RWPE1 (cell line): Measurements from ENCODE around the gene PSTPIP1.

Experiments
- CTCF ChIA-PET: fragments of 350-600 bp; sonication (Branson Sonifier 250); formaldehyde crosslinking; extraction: SDS; loops from one replicate; lab custom pipeline; 2021; lab: Yijun Ruan, JAX
- POLR2A ChIA-PET: fragments of 400-600 bp; formaldehyde crosslinking; extraction: SDS; loops from one replicate; lab custom pipeline; 2020; ENCODE audit warnings: antibody characterized with exemption; ENCODE audit not compliant: low non-redundant PET; lab: Yijun Ruan, JAX
- DNase-seq: peaks from one replicate; pipeline ENCODE4 v3.0.0; 2012; ENCODE audit warnings: low spot score
- H3K27ac ChIP-seq: fragments of 450-650 bp; 2 replicates; pipeline ENCODE4 v1.5.1; 2017
- CTCF ChIP-seq: fragments of 450-650 bp; conservative IDR thresholded peaks from 2 replicates; pipeline ENCODE4 v1.5.1; 2017; ENCODE audit warnings: low read depth, mild to moderate bottlenecking

PSTPIP1 gene

DNA sequence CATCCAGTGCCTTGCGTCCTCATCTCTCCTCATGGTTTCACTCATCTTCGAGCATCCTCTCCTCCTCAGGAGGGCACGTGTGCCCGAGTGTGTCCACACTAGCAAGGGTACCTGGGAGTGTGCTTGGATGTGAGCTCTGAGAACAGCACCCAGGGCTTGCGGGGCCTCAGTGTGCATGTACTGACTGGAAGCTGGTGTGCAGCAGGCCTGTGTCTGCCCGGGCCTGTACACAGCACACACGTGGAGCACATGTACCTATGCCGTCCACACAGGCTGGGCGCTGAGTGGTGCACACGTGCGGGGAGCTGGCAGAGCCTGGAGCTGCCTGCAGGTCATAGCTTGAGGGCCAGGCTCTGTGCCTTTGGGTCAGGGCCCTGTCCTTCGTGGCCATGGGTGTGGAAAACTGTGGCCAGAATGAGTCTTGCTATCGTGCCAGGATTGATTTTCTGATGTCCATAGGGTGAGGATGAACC, 41.1 kb downstream of the PSTPIP1 start:
- no peak for DNase-seq
- TF ChIP-seq CTCF, result no peak
- ChIA-PET POLR2A (no interaction called here), CTCF (interaction anchor here (1.2 kb wide), 1 partner anchor 9 kb away, joined by 5 read pairs; no protein-coding TSS in a partner anchor)
- H3K27ac ChIP-seq, result peak overlapping the region; percentile 53

- H3K27ac ChIP-seq, result peak overlapping the region; percentile 53
- no peak for TF ChIP-seq CTCF
- no peak for DNase-seq
- ChIA-PET CTCF (no interaction called here), POLR2A (no interaction called here)
These were observed 41.8 kb downstream of the PSTPIP1 start for GRCh38 chr15:77036537-77037387.

GRCh38 chr15:77037388-77038209, 42.7 kb downstream of the PSTPIP1 start:
- CTCF ChIA-PET, result interaction anchor here (0.7 kb wide), 1 partner anchor 14 kb away, joined by 4 read pairs; no protein-coding TSS in a partner anchor
- no peak for DNase-seq
- POLR2A ChIA-PET, result no interaction called here
- no peak for TF ChIP-seq CTCF
- peak overlapping the region; percentile 53 for H3K27ac ChIP-seq

- TF ChIP-seq CTCF, result no peak
- POLR2A ChIA-PET, result no interaction called here
- no peak for DNase-seq
- peak overlapping the region; percentile 57 for H3K27ac ChIP-seq
- CTCF ChIA-PET, result interaction anchor here (0.7 kb wide), 1 partner anchor 15 kb away, joined by 4 read pairs; no protein-coding TSS in a partner anchor
These were observed 43.6 kb downstream of the PSTPIP1 start for GRCh38 chr15:77038312-77039216.

DNA sequence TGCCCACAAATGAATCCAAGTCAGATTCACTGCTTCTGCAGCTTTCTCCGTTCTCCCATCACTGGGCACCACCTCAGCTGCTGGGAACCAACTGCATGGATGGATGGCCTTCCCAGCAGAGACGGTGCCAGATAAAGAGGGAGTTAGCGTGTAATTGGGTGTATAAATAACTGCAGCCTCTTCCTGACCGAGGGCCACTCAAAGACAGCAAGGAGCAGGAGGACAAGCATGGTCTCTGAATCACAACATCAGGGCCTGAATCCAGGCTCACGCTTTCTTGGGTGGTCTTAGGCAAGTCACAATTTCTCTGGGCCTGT, 44.2 kb downstream of the PSTPIP1 start:
- no peak for DNase-seq
- TF ChIP-seq CTCF, result no peak
- peak overlapping the region; percentile 57 for H3K27ac ChIP-seq
- ChIA-PET POLR2A (no interaction called here), CTCF (no interaction called here)
